Ammon's horn (tissue), 1 donor: Measurements from ENCODE around the gene HRAS.
A peak's percentile ranks its signal among the peaks of the same experiment; 100 is the strongest.

Experiments
- DNase-seq: peaks from one replicate; pipeline ENCODE4 v3.0.0-alpha.2; 2016; ENCODE audit warnings: low spot score

HRAS gene

GRCh38 chr11:567011-567628 lies 31.7 kb upstream of the HRAS start:
- no peak for DNase-seq

- DNase-seq, result no peak
Measured at GRCh38 chr11:565921-566509, 30.6 kb upstream of the HRAS start.

DNA sequence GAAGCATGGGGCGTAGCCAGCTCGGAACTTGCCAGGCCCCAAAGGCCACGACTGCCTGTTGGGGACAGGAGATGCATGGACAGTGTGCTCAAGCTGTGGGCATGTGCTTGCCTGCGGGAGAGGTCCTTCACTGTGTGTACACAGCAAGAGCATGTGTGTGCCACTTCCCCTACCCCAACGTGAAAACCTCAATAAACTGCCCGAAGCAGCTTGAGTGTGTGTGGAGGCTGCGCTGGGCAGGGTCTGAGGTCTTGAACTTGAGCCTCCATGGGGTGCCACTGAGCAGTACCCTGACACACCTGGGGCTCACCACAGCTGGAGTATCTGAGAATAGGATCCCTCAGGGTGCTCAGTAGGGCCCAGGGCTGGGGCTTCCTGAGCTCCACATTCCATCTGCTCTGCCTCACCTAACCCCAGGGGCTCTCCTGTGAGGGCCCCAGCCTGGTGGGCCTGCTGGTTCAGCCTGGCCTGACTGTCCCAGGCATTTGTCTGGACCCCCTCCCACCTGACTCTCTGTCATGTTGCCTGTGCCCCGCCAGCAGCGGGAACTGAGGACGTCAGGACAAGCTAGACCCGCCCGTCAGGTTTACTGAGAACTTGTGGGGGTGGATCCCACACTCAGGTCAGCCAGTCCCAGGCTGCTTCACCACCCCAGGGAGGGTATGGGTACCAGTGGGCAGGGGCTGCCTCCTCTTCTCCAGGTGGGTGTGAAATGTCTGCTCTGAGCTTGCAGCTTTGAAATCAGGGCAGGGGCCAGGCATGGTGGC lies 28.6 kb upstream of the HRAS start:
- no peak for DNase-seq

- DNase-seq, result no peak
Measured at GRCh38 chr11:563066-563811, 27.9 kb upstream of the HRAS start.

DNA sequence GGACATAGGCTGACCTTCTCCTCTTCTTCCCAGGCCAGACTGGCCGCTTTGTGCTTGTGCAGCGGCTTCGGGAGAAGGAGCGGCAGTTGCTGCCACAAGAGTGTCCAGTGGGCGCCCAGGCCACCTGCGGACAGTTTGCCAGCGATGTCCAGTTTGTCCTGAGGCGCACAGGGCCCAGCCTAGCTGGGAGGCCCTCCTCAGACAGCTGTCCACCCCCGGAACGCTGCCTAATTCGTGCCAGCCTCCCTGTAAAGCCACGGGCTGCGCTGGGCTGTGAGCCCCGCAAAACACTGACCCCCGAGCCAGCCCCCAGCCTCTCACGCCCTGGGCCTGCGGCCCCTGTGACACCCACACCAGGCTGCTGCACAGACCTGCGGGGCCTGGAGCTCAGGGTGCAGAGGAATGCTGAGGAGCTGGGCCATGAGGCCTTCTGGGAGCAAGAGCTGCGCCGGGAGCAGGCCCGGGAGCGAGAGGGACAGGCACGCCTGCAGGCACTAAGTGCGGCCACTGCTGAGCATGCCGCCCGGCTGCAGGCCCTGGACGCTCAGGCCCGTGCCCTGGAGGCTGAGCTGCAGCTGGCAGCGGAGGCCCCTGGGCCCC lies 26.8 kb upstream of the HRAS start:
- no peak for DNase-seq

DNA sequence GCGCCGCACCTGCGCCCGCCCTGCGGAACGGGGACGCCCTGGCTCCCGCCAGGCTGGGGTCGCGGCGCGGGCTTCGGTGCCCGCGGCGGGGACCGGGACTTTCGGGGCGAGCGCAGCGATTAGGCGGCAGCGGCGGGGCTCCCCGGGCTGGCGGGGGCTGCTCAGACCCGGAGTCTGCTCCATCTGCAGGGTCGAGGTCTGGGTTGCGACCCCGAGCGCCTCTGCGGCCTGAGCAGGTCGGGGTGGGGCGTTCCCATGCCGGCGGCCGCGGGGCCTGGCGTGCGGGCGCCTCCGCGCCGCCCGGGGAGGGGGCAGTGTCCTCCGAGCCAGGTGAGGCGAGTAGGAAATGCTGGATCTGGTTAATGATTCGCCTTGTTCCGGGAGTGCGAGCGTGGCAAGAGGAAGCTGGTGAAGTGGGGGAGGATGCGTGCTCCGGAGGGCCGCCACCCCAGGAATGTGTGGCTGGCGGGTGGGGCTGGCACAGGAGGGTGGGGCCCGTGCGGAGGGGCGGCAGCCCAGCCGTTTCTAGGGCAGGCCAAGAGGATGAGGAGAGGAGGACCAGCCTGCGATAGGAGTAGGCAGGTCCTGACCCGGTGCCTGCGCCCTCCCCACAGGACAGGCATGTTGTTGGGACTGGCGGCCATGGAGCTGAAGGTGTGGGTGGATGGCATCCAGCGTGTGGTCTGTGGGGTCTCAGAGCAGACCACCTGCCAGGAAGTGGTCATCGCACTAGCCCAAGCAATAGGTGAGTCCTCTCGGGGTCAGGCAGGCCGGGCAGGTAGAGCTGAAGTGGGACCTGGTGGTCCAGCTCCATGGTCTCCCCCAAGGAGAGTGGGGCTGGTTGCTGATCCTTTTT lies 26.0 kb upstream of the HRAS start:
- no peak for DNase-seq

DNA sequence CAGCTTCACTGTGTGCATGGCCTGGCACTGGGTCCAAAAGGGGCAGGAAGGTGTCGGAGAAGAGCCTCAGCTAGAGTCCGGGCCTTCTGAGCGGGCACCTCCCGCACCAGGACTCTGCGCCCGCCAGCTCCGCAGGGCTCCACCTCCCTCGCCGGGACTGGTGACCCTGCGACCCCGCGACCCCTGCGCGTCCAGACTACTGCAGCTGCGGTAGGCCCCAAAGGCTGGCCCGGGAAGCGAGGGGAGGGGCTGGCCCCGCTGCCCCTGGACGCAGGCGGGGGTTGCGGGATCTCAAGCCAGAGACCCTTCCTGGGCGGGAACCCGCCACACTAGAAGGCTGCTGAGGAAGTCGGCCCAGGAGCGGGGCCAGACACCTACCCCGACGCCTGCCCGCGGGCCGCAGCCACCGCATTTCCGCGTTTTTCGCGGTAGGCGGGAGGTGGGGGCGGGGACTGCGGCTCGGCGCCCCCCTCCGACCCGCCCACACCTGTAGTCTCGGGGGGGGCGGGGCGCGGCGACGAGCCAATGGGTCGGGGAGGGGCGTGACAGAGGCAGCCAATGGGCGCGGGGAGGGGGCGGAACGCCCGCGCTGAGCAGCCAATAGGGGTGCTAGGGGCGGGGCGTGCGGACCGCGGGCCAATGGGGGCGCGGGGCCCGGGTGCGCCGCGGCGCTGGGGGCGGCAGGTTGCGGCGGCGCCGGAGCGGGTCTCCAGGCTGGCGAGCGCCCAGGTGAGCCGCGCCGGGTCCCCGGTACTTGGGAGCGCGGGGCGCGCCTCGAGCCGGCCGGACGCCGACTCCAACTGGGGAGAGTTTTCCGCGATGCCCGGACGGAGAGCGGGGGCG lies 25.1 kb upstream of the HRAS start, which contains the start of the genes LMNTD2 and RASSF7:
Gene LMNTD2, minus strand, starts transcription at position 434 of the 843 bp plus-strand sequence. Its CDS starts 22 bp downstream, at position 412.
Gene RASSF7, plus strand, starts transcription at position 666 of the 843 bp plus-strand sequence. CDS start 799 bp downstream, outside the sequence.
- DNase-seq, result peak; percentile 90

DNA sequence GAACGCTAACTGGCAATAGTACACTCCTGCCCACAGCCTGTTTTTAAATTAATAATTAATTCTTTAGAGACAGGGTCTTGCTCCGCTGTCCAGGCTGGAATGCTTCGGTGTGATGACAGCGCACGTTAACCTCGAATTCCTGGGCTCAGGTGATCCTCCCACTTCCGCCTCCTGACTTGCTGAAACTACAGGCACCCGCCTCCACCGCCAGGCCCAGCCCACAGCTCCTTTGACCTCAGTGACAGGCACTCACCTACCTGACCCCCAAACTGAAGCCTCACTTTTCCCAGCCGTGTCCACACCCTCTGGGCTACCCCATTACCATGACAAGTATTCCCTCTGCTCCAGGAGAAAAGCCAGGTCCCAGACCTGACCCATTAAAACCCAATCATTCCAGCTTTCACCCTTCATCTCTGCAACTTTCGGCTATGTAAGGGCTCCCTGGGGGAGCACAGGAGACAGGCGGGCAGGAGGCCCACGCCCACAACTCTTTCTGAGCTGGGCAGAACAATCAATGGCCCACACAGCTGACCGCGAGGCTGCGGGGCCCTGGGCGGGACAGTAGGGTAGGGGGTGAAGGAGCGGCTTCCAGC lies 24.4 kb upstream of the HRAS start:
- no peak for DNase-seq

DNA sequence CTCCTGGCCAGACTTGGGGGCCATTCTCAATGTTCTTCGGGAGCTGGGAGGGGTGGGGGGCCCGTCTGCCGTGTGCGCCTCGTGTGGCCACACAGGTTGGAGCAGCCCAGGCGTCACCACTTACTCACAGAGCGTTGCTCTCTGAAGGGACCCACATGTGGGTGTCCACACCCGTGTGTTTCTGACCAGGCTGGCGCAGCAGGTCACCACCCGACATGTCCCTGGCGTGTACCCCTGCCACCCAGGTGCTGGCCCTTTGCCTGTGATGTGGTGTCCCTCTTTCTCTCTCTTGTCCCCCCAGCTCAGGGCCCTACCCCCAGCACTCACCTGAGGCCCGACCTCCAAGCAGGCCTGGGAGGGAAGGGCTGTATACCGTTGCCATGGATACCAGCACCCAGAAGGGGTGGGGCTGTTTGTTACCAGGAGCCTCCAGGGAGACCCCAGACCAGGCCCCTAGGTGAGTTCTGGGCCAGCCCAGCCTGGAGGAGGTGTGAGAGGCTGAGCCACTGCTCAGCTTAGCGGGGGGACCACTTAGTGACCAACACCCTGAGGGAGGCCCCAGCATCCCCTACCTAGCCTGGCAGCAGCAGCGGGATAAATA lies 23.7 kb upstream of the HRAS start:
- DNase-seq, result no peak

GRCh38 chr11:558503-558902 lies 23.1 kb upstream of the HRAS start:
- no peak for DNase-seq

- no peak for DNase-seq
Measured at GRCh38 chr11:557328-558132, 22.2 kb upstream of the HRAS start.

DNA sequence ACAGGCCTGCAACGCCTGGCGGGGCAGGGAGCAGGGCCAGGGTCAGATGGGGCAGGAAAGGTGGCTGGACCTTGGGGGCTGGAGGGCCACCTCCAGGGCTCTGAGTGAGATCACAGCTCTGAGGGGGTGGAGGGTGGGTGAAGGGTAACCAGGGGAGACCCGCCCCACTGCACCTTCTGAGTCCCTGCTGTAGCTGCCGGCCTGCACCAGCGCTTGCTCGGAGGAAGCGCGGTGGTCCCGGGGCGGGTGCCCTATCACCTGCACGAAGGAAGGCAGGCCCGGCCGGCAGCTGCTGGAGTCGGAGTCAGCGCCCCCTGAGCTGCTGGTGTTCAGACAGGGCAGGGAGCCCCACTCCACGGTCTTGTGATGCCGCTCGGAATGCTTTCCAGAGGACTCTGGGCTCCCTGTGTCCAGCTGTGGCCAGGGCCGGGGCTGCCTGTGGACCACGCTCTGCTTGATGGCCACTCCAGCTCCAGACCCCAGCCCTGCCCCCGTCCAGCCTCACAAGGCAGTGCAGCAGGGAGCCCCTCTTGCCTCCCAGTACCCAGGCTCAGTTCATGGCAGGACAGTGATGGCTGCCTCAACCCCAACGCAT lies 21.4 kb upstream of the HRAS start:
- DNase-seq, result no peak

DNA sequence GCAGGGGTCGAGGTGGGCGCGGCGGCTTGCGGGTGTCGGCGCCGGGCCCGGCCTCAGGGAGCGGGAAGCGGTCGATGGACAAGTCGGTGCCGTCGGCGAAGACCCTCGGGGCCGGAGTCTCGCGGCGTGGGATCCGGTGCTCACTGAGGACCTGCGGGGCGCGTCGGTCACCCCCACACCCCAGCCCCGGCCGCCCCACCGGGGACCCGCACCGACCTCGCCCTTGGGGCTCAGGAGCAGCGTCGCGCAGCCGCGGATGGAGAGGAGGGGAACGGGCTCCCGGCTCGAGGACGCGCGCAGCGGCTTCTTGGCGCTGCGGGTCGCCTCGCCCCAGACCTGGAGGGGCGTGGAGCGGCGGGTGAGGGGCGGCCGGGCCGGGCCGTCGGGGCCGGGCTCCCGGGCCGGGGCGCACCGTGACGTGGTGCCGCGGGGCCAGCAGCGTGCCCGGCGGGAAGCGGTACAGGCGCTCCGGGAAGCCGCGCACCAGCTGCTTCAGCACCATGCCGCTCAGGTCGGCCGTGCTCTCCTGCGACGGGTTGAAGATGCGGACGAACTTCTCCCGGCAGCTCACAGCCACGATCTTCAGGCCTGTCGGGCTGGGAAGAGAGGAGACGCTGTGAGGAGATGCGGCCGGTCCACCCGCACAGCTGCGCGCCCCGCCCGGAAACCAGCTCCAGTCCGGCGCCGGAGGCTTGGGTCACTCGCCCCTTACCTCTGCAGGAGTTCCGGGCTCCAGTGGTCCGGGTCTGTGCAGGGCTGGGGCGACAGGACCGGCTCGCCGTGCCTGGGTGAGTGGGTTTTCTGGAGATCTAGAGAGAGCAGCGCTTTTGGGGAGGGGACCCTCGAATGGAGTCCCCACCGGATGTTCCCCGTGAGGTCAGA lies 20.6 kb upstream of the HRAS start:
- no peak for DNase-seq

DNA sequence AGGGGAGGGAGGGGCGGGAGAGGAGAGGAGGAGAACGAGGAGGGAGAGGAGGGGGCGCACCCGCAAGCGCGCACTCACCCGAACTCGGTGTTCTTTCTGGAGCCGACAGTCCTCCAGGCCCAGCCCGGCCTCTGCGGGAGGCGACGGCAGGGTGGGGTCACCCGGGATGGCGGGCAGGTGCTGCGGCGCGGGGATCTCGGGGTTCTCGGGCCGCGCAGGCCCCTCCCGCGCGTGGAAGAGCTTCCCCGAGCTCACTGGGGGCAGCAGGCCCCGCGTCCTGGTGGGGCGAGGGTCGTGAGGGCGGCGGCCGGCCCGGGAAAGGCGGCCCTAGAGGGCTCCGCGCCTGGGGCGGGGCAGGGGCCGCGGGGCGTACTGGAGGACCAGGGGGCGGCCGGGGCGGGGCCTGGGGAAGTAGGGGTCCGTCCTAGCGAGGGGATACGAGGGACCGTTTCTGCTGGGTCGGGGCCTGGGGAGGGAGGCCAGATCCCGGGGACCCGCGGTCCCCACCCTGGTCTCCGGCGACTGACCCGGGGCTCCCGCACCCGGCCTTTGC lies 19.9 kb upstream of the HRAS start:
- no peak for DNase-seq

GRCh38 chr11:554428-555226 lies 19.3 kb upstream of the HRAS start:
- peak; percentile 55 for DNase-seq

DNA sequence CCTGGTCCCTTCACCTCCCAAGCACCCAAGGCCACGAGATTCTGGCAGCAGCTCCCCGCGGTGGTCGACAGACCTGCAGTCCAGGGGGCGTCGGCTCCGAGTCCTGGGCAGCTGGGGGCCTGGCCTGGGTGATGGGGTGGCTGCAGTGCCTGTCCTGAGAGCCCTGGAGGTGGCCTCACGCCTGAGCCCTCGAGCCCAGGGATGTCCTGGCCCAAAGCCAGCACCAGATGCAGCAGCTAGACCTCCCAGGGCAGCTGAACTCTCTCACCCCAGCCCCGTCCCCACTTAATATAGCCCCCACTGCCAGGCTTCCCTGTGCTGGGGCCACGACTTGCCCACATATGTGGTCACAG lies 18.6 kb upstream of the HRAS start:
- no peak for DNase-seq
